ENCODE data around the gene GLDC.

DNA sequence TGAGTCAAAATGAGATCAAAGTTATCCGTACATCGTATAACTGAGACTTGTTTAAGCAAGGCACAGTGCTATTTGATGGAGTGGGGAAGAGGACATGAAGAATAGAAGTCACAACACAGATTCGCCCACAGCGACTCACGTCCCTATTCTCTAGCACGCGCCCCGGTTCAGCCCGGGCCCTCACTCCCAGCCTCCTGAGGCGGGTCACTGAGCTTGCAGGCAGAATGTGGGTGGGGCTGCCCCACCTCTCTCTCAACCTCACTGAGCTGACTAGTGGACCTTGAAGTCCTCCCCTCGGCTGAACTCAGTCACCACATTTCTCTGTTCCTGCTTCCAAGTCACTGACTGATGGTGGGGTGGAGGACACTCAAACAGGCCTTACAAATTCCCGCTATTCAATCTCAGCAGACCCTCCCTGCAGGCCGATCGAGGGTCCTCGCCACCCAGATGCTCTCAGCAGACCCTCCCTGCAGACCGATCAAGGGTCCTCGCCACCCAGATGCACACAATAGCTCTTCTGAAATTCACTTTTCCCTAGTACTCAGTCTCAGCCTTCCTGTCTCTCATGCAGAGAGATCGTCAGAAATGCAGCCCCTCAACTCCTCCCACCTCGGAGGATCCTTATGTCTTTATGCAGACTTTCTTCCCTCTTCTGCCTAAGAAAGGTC, 12.9 kb downstream of the GLDC start:
- TF ChIP-seq CTCF (conservative IDR thresholded peaks at IDR 0.05) = no peak
- TF ChIP-seq EZH2 (IDR thresholded peaks at IDR 0.05; ENCODE audit: low read depth) = no peak
